HG03342 (cell line): ENCODE results near the gene MAGEB4.
A peak's percentile ranks its signal among the peaks of the same experiment; 100 is the strongest.
"Not testable (repeated sequence)": the region's sequence is repeated elsewhere in the genome, so short reads cannot be mapped to it uniquely, and the experiment has no call there.

Source experiments
- ATAC-seq: cut with Tn5 transposase; IDR thresholded peaks from one replicate; pipeline ENCODE4 v1.9.1; 2021; ENCODE audit warnings: mild to moderate bottlenecking, moderate library complexity; ENCODE audit not compliant: unreplicated experiment

The MAGEB4 gene

GRCh38 chrX:30241724-30242415, at the start of gene MAGEB4:
Gene MAGEB4, plus strand, starts transcription at chrX:30242000. Its CDS starts 136 bp downstream, at chrX:30242136.
- no peak for ATAC-seq

GRCh38 chrX:30193910-30194309, 47.9 kb upstream of the MAGEB4 start:
- ATAC-seq: not testable (repeated sequence)

GRCh38 chrX:30196322-30196721, 45.5 kb upstream of the MAGEB4 start:
- ATAC-seq: no peak

GRCh38 chrX:30212172-30212571, 29.6 kb upstream of the MAGEB4 start:
- no peak for ATAC-seq

GRCh38 chrX:30215357-30215843, 26.4 kb upstream of the MAGEB4 start, which contains the start of gene MAGEB2:
Gene MAGEB2, plus strand, starts transcription at chrX:30215563. Its CDS starts 3,018 bp downstream, at chrX:30218581.
- no peak for ATAC-seq

- no peak for ATAC-seq
Observed at GRCh38 chrX:30217465-30217864, 24.3 kb upstream of the MAGEB4 start.

GRCh38 chrX:30219372-30219771, 22.4 kb upstream of the MAGEB4 start:
- ATAC-seq: no peak

GRCh38 chrX:30220661-30221060, 21.1 kb upstream of the MAGEB4 start:
- no peak for ATAC-seq

- ATAC-seq: no peak
Observed at GRCh38 chrX:30224536-30224935, 17.3 kb upstream of the MAGEB4 start.

GRCh38 chrX:30228526-30228925, 13.3 kb upstream of the MAGEB4 start:
- ATAC-seq: no peak

GRCh38 chrX:30230395-30230794, 11.4 kb upstream of the MAGEB4 start, which contains the start of gene MAGEB3:
Gene MAGEB3, plus strand, starts transcription at chrX:30230657. Its CDS starts 5,268 bp downstream, at chrX:30235925.
- ATAC-seq: no peak

GRCh38 chrX:30246769-30247489, 5.1 kb downstream of the MAGEB4 start, which contains the start of gene MAGEB1:
Gene MAGEB1, plus strand, starts transcription at chrX:30247146. Its CDS starts 3,348 bp downstream, at chrX:30250494.
- no peak for ATAC-seq

- ATAC-seq: peak; percentile 75
Observed at GRCh38 chrX:30248854-30249253, 7.1 kb downstream of the MAGEB4 start.

GRCh38 chrX:30253257-30253656, 11.5 kb downstream of the MAGEB4 start:
- ATAC-seq: no peak

GRCh38 chrX:30259927-30260326, 18.1 kb downstream of the MAGEB4 start:
- ATAC-seq: no peak

GRCh38 chrX:30261012-30261411, 19.2 kb downstream of the MAGEB4 start:
- ATAC-seq: no peak

GRCh38 chrX:30262763-30263162, 21.0 kb downstream of the MAGEB4 start:
- ATAC-seq: no peak

GRCh38 chrX:30270639-30271038, 28.8 kb downstream of the MAGEB4 start:
- no peak for ATAC-seq

GRCh38 chrX:30275498-30275897, 33.7 kb downstream of the MAGEB4 start:
- no peak for ATAC-seq

- no peak for ATAC-seq
Observed at GRCh38 chrX:30278365-30278764, 36.6 kb downstream of the MAGEB4 start.

GRCh38 chrX:30280428-30280827, 38.6 kb downstream of the MAGEB4 start:
- ATAC-seq: no peak

- ATAC-seq: no peak
Observed at GRCh38 chrX:30282527-30282926, 40.7 kb downstream of the MAGEB4 start.
